BLaER1 (cell line): ENCODE results near the gene CLCN6.

Experiments used
- H3K27ac ChIP-seq: shearing (Covaris generic); formaldehyde crosslinking; 2 replicates; pipeline ENCODE4 v1.8.1; 2022
- H3K27me3 ChIP-seq: shearing (Covaris generic); formaldehyde crosslinking; 2 replicates; pipeline ENCODE4 v1.8.1; 2022
- H3K36me3 ChIP-seq: shearing (Covaris generic); formaldehyde crosslinking; 2 replicates; pipeline ENCODE4 v1.8.1; 2022
- H3K4me1 ChIP-seq: shearing (Covaris generic); formaldehyde crosslinking; 2 replicates; pipeline ENCODE4 v1.8.1; 2022
- H3K4me2 ChIP-seq: shearing (Covaris generic); formaldehyde crosslinking; 2 replicates; pipeline ENCODE4 v1.8.1; 2022
- H3K4me3 ChIP-seq: shearing (Covaris generic); formaldehyde crosslinking; 2 replicates; pipeline ENCODE4 v1.8.1; 2022
- H3K9ac ChIP-seq: shearing (Covaris generic); formaldehyde crosslinking; 2 replicates; pipeline ENCODE4 v1.8.1; 2022
- H3K9me3 ChIP-seq: shearing (Covaris generic); formaldehyde crosslinking; 2 replicates; pipeline ENCODE4 v1.8.1; 2022
- H4K20me1 ChIP-seq: shearing (Covaris generic); formaldehyde crosslinking; 2 replicates; pipeline ENCODE4 v1.8.1; 2022
- Cebpa-rat ChIP-seq: shearing (Covaris generic); IDR thresholded peaks from 2 replicates; pipeline ENCODE4 v1.8.1; 2022

CLCN6 gene

DNA sequence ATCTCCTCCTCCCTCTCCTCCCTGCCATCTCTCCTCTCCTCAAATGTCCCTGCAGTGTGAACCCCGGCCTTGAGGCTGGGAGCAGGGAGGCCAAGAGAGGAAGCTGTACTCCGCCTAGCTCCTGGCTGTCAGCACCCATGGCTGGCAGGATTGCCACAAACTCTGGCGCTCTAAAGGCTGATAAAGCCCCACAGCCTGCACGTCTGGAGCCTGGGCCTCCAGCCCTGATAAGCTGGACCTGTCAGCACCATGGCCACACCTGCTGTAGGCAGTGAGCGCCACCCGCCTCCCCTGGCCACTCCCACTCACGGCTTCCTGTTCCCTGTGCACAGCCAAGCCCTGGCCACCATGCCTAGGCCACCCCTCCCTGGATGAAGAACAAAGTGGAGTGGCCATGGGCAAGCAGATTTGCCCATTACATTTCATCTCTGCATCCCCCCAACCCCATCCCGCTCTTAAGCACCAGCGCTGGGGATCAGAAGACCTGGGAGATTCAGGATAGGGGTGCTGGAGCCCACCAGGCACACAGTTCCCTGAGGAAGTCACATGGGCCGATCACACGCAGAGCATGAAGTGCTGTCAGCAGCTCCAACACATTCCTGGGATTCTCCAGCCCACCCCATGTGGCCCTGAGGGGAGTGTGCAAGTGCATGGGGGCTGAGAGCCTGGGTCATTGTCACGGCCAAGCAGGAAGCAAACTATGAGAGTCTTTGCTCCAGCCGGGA, 77.0 kb downstream of the CLCN6 start:
- Histone ChIP-seq H3K4me2 (0 out of 2 replicates have a peak overlapping the region, but pooled peaks have one; percentile 26), H4K20me1 (no peaks in the 10 kb centered on the region; the same call in 1 of the 2 replicates), H3K9me3 (no peaks in the 10 kb centered on the region), H3K36me3 (no peaks in the 10 kb centered on the region), H3K4me3 (no peak overlapping the region), H3K4me1 (peaks cover 14% of the 10 kb centered on the region), H3K27ac (no peak overlapping the region), H3K9ac (no peak overlapping the region), H3K27me3 (no peaks in the 10 kb centered on the region; the same call in 1 of the 2 replicates)
- no peak for TF ChIP-seq Cebpa-rat

GRCh38 chr1:11885916-11886315, 79.9 kb downstream of the CLCN6 start:
- no peak overlapping the region for H3K4me3 ChIP-seq
- H3K4me2 ChIP-seq, result no peak overlapping the region
- no peaks in the 10 kb centered on the region; the same call in 1 of the 2 replicates for H3K27me3 ChIP-seq
- TF ChIP-seq Cebpa-rat, result no peak
- no peak overlapping the region for H3K27ac ChIP-seq
- H3K36me3 ChIP-seq, result no peaks in the 10 kb centered on the region
- H3K9me3 ChIP-seq, result no peaks in the 10 kb centered on the region
- no peak overlapping the region for H3K9ac ChIP-seq
- H4K20me1 ChIP-seq, result no peaks in the 10 kb centered on the region
- peaks cover 25% of the 10 kb centered on the region for H3K4me1 ChIP-seq

DNA sequence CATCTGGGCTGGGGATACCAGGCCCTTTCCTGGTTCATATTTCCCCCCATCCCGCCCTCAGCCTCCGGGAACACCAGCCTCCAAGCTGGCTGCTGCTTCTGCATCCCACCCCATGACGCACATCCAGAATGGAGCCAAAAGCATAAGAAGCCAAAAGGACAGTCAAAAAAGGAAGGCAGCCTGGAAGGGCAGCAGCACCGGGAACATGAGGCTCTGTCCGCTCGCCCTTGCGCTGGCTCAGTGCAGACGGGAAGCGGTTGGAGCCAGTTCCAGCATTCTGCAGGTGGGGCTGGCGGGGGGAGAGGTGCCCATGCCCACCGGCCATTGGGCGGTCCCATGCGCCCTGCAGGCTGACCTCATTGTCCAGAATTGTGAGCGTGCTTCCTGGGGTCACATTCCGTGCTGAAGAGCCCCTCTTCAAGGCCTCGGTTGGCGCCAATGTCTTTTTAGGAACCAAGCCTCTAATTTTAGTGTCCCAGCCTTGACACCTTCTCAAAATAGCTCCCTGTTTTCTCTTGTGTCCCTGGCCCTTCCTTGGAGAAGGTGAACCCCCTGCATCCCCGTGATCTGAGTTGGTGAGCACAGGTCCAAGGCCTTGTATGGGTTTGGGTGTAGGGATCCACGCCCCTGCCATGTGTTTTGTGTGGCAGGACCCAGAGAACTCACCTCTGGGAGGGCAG, 81.1 kb downstream of the CLCN6 start:
- peaks cover 27% of the 10 kb centered on the region for H3K4me1 ChIP-seq
- H3K4me2 ChIP-seq, result no peak overlapping the region
- H3K36me3 ChIP-seq, result no peaks in the 10 kb centered on the region
- H3K9me3 ChIP-seq, result no peaks in the 10 kb centered on the region
- no peaks in the 10 kb centered on the region for H3K27me3 ChIP-seq
- no peak overlapping the region for H3K9ac ChIP-seq
- no peak for TF ChIP-seq Cebpa-rat
- no peak overlapping the region for H3K27ac ChIP-seq
- H3K4me3 ChIP-seq, result no peak overlapping the region
- no peaks in the 10 kb centered on the region for H4K20me1 ChIP-seq

DNA sequence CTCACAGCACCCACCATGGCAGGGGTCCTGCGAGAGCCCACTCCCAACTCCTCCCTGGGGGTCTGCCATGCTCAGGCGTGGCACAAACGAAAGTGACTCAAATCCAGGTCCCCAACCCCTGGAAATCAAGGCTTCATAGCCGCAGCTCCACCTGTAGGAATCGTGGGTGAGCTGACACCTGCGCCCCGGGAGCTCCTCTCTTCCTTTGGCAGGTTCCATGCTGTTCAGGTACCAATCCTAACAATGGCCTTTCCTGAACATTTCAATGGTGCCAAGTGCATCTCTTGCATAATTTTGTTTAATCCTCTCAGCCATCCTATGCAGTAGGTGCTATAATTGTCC, 81.6 kb downstream of the CLCN6 start:
- Histone ChIP-seq H3K36me3 (no peaks in the 10 kb centered on the region), H4K20me1 (no peaks in the 10 kb centered on the region), H3K4me1 (peaks cover 24% of the 10 kb centered on the region), H3K9me3 (no peaks in the 10 kb centered on the region), H3K9ac (no peak overlapping the region), H3K27ac (no peak overlapping the region), H3K4me3 (no peak overlapping the region), H3K27me3 (no peaks in the 10 kb centered on the region), H3K4me2 (no peak overlapping the region)
- TF ChIP-seq Cebpa-rat, result no peak

DNA sequence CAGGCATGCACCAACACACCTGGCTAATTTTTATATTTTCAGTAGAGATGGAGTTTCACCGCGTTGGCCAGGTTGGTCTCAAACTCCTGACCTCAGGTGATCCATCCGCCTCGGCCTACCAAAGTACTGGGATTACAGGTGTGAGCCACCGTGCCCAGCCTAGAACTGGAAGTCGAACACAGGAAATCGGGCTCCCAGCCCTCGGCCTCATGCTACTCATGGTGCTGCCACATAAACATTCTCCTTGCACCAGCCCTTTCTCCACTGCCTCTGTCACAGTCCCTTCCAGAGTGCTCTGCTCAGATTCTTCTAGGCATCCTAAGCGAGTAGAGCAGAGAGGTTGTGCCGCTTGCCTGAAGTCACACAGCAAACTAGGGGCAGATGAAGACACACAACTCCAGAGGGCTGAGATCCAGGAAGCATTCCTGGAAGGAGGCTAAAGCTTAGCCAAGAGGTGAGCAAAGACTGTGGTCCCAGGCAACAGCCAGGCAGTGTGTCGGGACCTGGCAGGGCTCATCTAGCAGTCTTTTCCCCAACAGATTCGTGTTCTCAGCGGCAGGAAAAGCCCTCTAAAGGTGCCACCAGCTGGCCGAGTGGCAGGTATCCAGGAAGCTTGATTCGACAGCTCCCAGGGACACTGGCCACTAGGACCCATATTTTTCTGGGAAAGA, 82.3 kb downstream of the CLCN6 start:
- no peak overlapping the region for H3K4me2 ChIP-seq
- no peak overlapping the region for H3K27ac ChIP-seq
- H4K20me1 ChIP-seq, result no peaks in the 10 kb centered on the region
- no peak for TF ChIP-seq Cebpa-rat
- H3K27me3 ChIP-seq, result no peaks in the 10 kb centered on the region
- H3K9me3 ChIP-seq, result no peaks in the 10 kb centered on the region
- H3K36me3 ChIP-seq, result no peaks in the 10 kb centered on the region
- H3K9ac ChIP-seq, result no peak overlapping the region
- H3K4me1 ChIP-seq, result peaks cover 17% of the 10 kb centered on the region
- no peak overlapping the region for H3K4me3 ChIP-seq

DNA sequence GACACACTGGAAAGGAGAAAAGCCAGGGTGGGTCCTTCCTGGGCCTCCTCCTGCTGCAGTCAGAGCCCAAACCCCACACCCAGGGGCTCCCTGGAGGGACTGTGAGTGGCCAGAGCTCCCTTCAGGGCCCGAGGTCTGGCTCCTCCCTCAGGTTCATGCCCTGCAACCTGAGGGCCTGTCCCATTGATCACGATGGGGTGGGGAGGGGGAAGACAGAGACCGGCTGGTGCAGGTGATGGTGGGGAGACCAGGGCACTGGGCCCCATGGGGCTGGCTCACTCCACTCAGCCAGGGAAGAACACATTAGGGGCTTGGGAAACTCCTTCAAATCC, 82.9 kb downstream of the CLCN6 start:
- Histone ChIP-seq H3K9ac (no peak overlapping the region), H3K27me3 (no peaks in the 10 kb centered on the region), H3K4me1 (peaks cover 17% of the 10 kb centered on the region), H3K36me3 (no peaks in the 10 kb centered on the region), H3K4me2 (no peak overlapping the region), H4K20me1 (no peaks in the 10 kb centered on the region), H3K4me3 (no peak overlapping the region), H3K9me3 (no peaks in the 10 kb centered on the region), H3K27ac (no peak overlapping the region)
- no peak for TF ChIP-seq Cebpa-rat

GRCh38 chr1:11891433-11892186, 85.6 kb downstream of the CLCN6 start:
- Histone ChIP-seq H3K9ac (no peak overlapping the region), H3K4me1 (peaks cover 17% of the 10 kb centered on the region), H3K36me3 (no peaks in the 10 kb centered on the region), H3K27ac (no peak overlapping the region), H3K4me3 (no peak overlapping the region), H3K4me2 (peak overlapping the region; percentile 58), H3K27me3 (no peaks in the 10 kb centered on the region), H3K9me3 (no peaks in the 10 kb centered on the region), H4K20me1 (no peaks in the 10 kb centered on the region)
- no peak for TF ChIP-seq Cebpa-rat
